Vagina (tissue), 2 donors: ENCODE results near the gene MIPEP. TPM values are rescaled to one million over a fixed set of nuclear protein-coding genes. Genes with fewer than 3 reads are reported as not detected.
"Not testable (repeated sequence)": the region's sequence is repeated elsewhere in the genome, so short reads cannot be mapped to it uniquely, and the experiment has no call there.

Experiments
- DNase-seq, 2 donors: peaks; one replicate each; pipeline ENCODE4 v3.0.0-alpha.2; 2017; ENCODE audit errors: extremely low spot score in 2 of 2
- H3K27ac ChIP-seq: fragments of 200-600 bp; sonication (generic); one replicate; pipeline ENCODE4 v1.5.1; 2019
- H3K27me3 ChIP-seq: fragments of 200-600 bp; sonication (generic); one replicate; pipeline ENCODE4 v1.5.1; 2019
- H3K36me3 ChIP-seq, 2 donors: fragments of 200-600 bp; sonication (generic); one replicate each; pipeline ENCODE4 v1.5.1; 2017 to 2019
- H3K4me1 ChIP-seq: fragments of 200-600 bp; sonication (generic); one replicate; pipeline ENCODE4 v1.5.1; 2019
- H3K4me3 ChIP-seq, 2 donors: fragments of 200-600 bp; sonication (generic); 1 replicate in 1 of 2; 2 replicates in 1 of 2; pipeline ENCODE4 v1.5.1; 2016 to 2019
- H3K9me3 ChIP-seq: fragments of 200-600 bp; sonication (generic); one replicate; pipeline ENCODE4 v1.5.1; 2019
- CTCF ChIP-seq, 3 experiments: fragments of 450-650 bp in 2 of 3; fragments of 200-600 bp in 1 of 3; sonication (generic) in 1 of 3; IDR thresholded peaks; one replicate each; pipeline ENCODE4 v1.5.1; 2017 to 2019; ENCODE audit warnings: antibody characterized with exemption in 3 of 3, mild to moderate bottlenecking in 2 of 3, moderate library complexity in 2 of 3
- POLR2A ChIP-seq, 2 donors: fragments of 450-650 bp; IDR thresholded peaks; one replicate each; pipeline ENCODE4 v1.6.1; 2017; ENCODE audit warnings: antibody characterized with exemption in 2 of 2, mild to moderate bottlenecking in 2 of 2, moderate library complexity in 2 of 2
- POLR2AphosphoS5 ChIP-seq, 2 donors: sonication (generic); formaldehyde crosslinking; IDR thresholded peaks; one replicate each; pipeline ENCODE4 v1.9.0; 2017; ENCODE audit warnings: antibody characterized with exemption in 2 of 2, mild to moderate bottlenecking in 2 of 2, low read depth in 1 of 2; ENCODE audit not compliant: insufficient read depth in 1 of 2
- intact Hi-C: fragments of 100-400 bp; cut with DNase I; formaldehyde crosslinking; loops from one replicate; pipeline ENCODE4 v1.15.1; 2023
- total RNA-seq: library from RNA; depleted of rRNA; stranded (reverse); fragments of >200 nt; gene quantifications from one replicate; pipeline ENCODE4 v1.2.3, GENCODE V29; 2016

The MIPEP gene
- total RNA-seq, 1 donor from 2014 or later, result 13.3 TPM

GRCh38 chr13:23889615-23890607 lies 711 bp upstream of the MIPEP start:
- Histone ChIP-seq H3K27me3 (no peaks in the 10 kb centered on the region), H3K9me3 (no peaks in the 10 kb centered on the region), H3K4me3 (peak overlapping the region; percentile 69 to 81), H3K4me1 (peaks cover 16% of the 10 kb centered on the region), H3K36me3 (no peaks in the 10 kb centered on the region), H3K27ac (peak overlapping the region; percentile 64)
- no peak for TF ChIP-seq CTCF (IDR thresholded peaks at IDR 0.05)
- TF ChIP-seq POLR2A (IDR thresholded peaks at IDR 0.05), result no peak
- intact Hi-C loops, result no loop called here
- DNase-seq, result no peak

GRCh38 chr13:23884361-23884760 lies 4.8 kb downstream of the MIPEP start:
- H3K36me3 ChIP-seq, H3K27ac ChIP-seq, intact Hi-C loops, H3K9me3 ChIP-seq, DNase-seq, H3K4me3 ChIP-seq, H3K4me1 ChIP-seq, H3K27me3 ChIP-seq: not testable (repeated sequence)

GRCh38 chr13:23883255-23883654 lies 5.9 kb downstream of the MIPEP start:
- TF ChIP-seq POLR2AphosphoS5 (IDR thresholded peaks at IDR 0.05; ENCODE audit: insufficient read depth in 1 of 2, low read depth in 1 of 2) (no peak), CTCF (IDR thresholded peaks at IDR 0.05) (no peak), POLR2A (IDR thresholded peaks at IDR 0.05) (no peak)
- intact Hi-C loops, result no loop called here

GRCh38 chr13:23881402-23881800 lies 7.8 kb downstream of the MIPEP start:
- H3K9me3 ChIP-seq, H3K27me3 ChIP-seq, DNase-seq, H3K4me3 ChIP-seq, intact Hi-C loops, H3K4me1 ChIP-seq, H3K27ac ChIP-seq: not testable (repeated sequence)
- H3K36me3 ChIP-seq, result peaks cover 0 to 12% of the 10 kb centered on the region in 2 donors

More at GRCh38 chr13:23883255-23883654, 5.9 kb downstream of the MIPEP start:
- Histone ChIP-seq H3K27me3 (no peaks in the 10 kb centered on the region), H3K36me3 (peaks cover 0 to 8% of the 10 kb centered on the region in 2 donors), H3K9me3 (no peaks in the 10 kb centered on the region), H3K4me1 (peaks cover 8% of the 10 kb centered on the region), H3K4me3 (no peak overlapping the region), H3K27ac (no peak overlapping the region)
- no peak for DNase-seq

GRCh38 chr13:23880493-23881401 lies 8.5 kb downstream of the MIPEP start:
- H3K4me1 ChIP-seq, H3K9me3 ChIP-seq, H3K27ac ChIP-seq, DNase-seq, H3K27me3 ChIP-seq, intact Hi-C loops, H3K4me3 ChIP-seq: not testable (repeated sequence)
- peaks cover 0 to 12% of the 10 kb centered on the region in 2 donors for H3K36me3 ChIP-seq

GRCh38 chr13:23877286-23877685 lies 11.9 kb downstream of the MIPEP start:
- no peak overlapping the region for H3K27ac ChIP-seq
- no peak for DNase-seq
- intact Hi-C loops, result no loop called here
- H3K36me3 ChIP-seq, result peaks cover 0 to 12% of the 10 kb centered on the region in 2 donors
- no peaks in the 10 kb centered on the region for H3K4me1 ChIP-seq
- no peaks in the 10 kb centered on the region for H3K9me3 ChIP-seq
- TF ChIP-seq CTCF (IDR thresholded peaks at IDR 0.05) (no peak), POLR2A (IDR thresholded peaks at IDR 0.05) (no peak), POLR2AphosphoS5 (IDR thresholded peaks at IDR 0.05; ENCODE audit: insufficient read depth in 1 of 2, low read depth in 1 of 2) (no peak)
- H3K4me3 ChIP-seq, result no peak overlapping the region
- no peaks in the 10 kb centered on the region for H3K27me3 ChIP-seq
